SK-N-SH (cell line): ENCODE data around the gene ERC2. TPM values are rescaled to one million over a fixed set of nuclear protein-coding genes. Genes with fewer than 3 reads are reported as not detected.

Experiments
- CTCF ChIA-PET: fragments of 300-600, 350-600 bp; formaldehyde crosslinking; extraction: SDS; loops from one replicate; lab custom pipeline; 2021; lab: Yijun Ruan, JAX
- POLR2A ChIA-PET: fragments of 350-600 bp; sonication (Branson Sonifier 250); formaldehyde crosslinking; extraction: SDS; loops from one replicate; lab custom pipeline; 2020; ENCODE audit warnings: antibody characterized with exemption, inconsistent platforms; lab: Yijun Ruan, JAX
- DNase-seq: peaks from one replicate; pipeline ENCODE4 v3.0.0; 2012
- H2AFZ ChIP-seq: fragments of 200-600 bp; sonication (generic); 2 replicates; pipeline ENCODE4 v1.8.1; 2016; ENCODE audit warnings: antibody characterized with exemption, mild to moderate bottlenecking, low read depth
- H3F3A ChIP-seq: fragments of 200-600 bp; sonication (generic); replicated peaks from 2 replicates; pipeline ENCODE3; 2016; ENCODE audit warnings: antibody characterized with exemption, mild to moderate bottlenecking; ENCODE audit not compliant: insufficient read depth
- H3K27ac ChIP-seq, 2 experiments: fragments of 200-500 bp in 1 of 2; fragments of 200-600 bp in 1 of 2; sonication (Bioruptor generic) in 1 of 2; sonication (generic), shearing (Covaris generic) in 1 of 2; 2 replicates each; pipeline versions ENCODE4 v1.5.1 to v1.6.1; 2014 to 2016; ENCODE audit warnings: low read depth in 2 of 2, inconsistent platforms in 1 of 2, low read length in 1 of 2, mild to moderate bottlenecking in 1 of 2, mixed read lengths in 1 of 2
- H3K27me3 ChIP-seq: fragments of 200-600 bp; sonication (generic), shearing (Covaris generic); 2 replicates; pipeline ENCODE4 v1.6.1; 2016; ENCODE audit warnings: mixed run types; ENCODE audit not compliant: insufficient read depth
- H3K36me3 ChIP-seq, 2 experiments: fragments of 200-500 bp in 1 of 2; fragments of 200-600 bp in 1 of 2; sonication (Bioruptor generic) in 1 of 2; sonication (generic) in 1 of 2; replicated peaks in 1 of 2; 2 replicates each; pipeline versions ENCODE3 to v1.5.1; 2014 to 2016; ENCODE audit warnings: low read length in 1 of 2, mild to moderate bottlenecking in 1 of 2; ENCODE audit not compliant: insufficient read depth in 2 of 2, control insufficient read depth in 1 of 2
- H3K4me1 ChIP-seq, 2 experiments: fragments of 200-500 bp in 1 of 2; fragments of 200-600 bp in 1 of 2; sonication (Bioruptor generic) in 1 of 2; sonication (generic), shearing (Covaris generic) in 1 of 2; 2 replicates each; pipeline versions ENCODE4 v1.5.1 to v1.6.1; 2014 to 2016; ENCODE audit warnings: low read depth in 1 of 2, low read length in 1 of 2, mixed run types in 1 of 2; ENCODE audit not compliant: insufficient read depth in 2 of 2, control insufficient read depth in 1 of 2
- H3K4me2 ChIP-seq: fragments of 200-600 bp; sonication (generic), shearing (Covaris generic); 2 replicates; pipeline ENCODE4 v1.6.1; 2017; ENCODE audit warnings: mixed run types
- H3K4me3 ChIP-seq, 2 experiments: fragments of 200-500 bp in 1 of 2; fragments of 200-600 bp in 1 of 2; sonication (Bioruptor generic) in 1 of 2; sonication (generic), shearing (Covaris generic) in 1 of 2; 2 replicates each; pipeline versions ENCODE4 v1.5.1 to v1.8.1; 2014 to 2016; ENCODE audit warnings: low read depth in 2 of 2, inconsistent platforms in 1 of 2, low read length in 1 of 2, mild to moderate bottlenecking in 1 of 2, mixed read lengths in 1 of 2, moderate library complexity in 1 of 2
- H3K79me2 ChIP-seq: fragments of 200-600 bp; sonication (generic); 2 replicates; pipeline ENCODE4 v1.8.1; 2017; ENCODE audit warnings: mild to moderate bottlenecking; ENCODE audit not compliant: insufficient read depth
- H3K9ac ChIP-seq: fragments of 200-600 bp; sonication (generic); 2 replicates; pipeline ENCODE4 v1.6.1; 2017; ENCODE audit warnings: mixed run types
- H3K9me2 ChIP-seq: fragments of 200-600 bp; sonication (generic); 2 replicates; pipeline ENCODE4 v1.6.1; 2017; ENCODE audit warnings: mixed run types
- H3K9me3 ChIP-seq: fragments of 200-600 bp; sonication (generic); 2 replicates; pipeline ENCODE4 v1.6.1; 2017; ENCODE audit warnings: mixed run types, mild to moderate bottlenecking, moderate library complexity
- H4K20me1 ChIP-seq: fragments of 200-600 bp; sonication (generic); 2 replicates; pipeline ENCODE4 v1.6.1; 2017; ENCODE audit warnings: mild to moderate bottlenecking, mixed run types; ENCODE audit not compliant: insufficient read depth
- CTCF ChIP-seq: fragments of 200-600 bp; sonication (generic); IDR thresholded peaks from 2 replicates; pipeline ENCODE4 v1.6.1; 2017; ENCODE audit warnings: antibody characterized with exemption, mild to moderate bottlenecking, moderate library complexity
- ELF1 ChIP-seq: IDR thresholded peaks from 2 replicates; pipeline ENCODE4 v1.4.0; 2012
- EZH2phosphoT487 ChIP-seq: fragments of 200-600 bp; sonication (generic); IDR thresholded peaks from 2 replicates; pipeline ENCODE4 v1.6.1; 2017; ENCODE audit warnings: low read depth, mixed run types, mild to moderate bottlenecking, antibody characterized with exemption, moderate library complexity, borderline replicate concordance
- FOXJ3 ChIP-seq: sonication (generic); formaldehyde crosslinking; IDR thresholded peaks from 2 replicates; pipeline ENCODE4 v1.5.1; 2020; ENCODE audit warnings: mild to moderate bottlenecking, missing genetic modification reagents
- GATA2 ChIP-seq: sonication (generic); formaldehyde crosslinking; IDR thresholded peaks from 2 replicates; pipeline ENCODE4 v1.5.0; 2020; ENCODE audit warnings: mild to moderate bottlenecking, missing genetic modification reagents
- MAX ChIP-seq: IDR thresholded peaks from 2 replicates; pipeline ENCODE4 v1.4.0; 2012; ENCODE audit warnings: low read depth
- MEF2A ChIP-seq: IDR thresholded peaks from 2 replicates; pipeline ENCODE4 v1.4.0; 2012; ENCODE audit warnings: low read depth, borderline replicate concordance
- NFIC ChIP-seq: IDR thresholded peaks from 2 replicates; pipeline ENCODE4 v1.4.0; 2012; ENCODE audit warnings: borderline replicate concordance
- NRF1 ChIP-seq: IDR thresholded peaks from 2 replicates; pipeline ENCODE4 v1.6.1; 2012; ENCODE audit warnings: low read depth, mild to moderate bottlenecking, low read length
- RAD21 ChIP-seq: IDR thresholded peaks from 2 replicates; pipeline ENCODE4 v1.6.1; 2012; ENCODE audit warnings: mild to moderate bottlenecking, low read length
- SIN3A ChIP-seq: IDR thresholded peaks from 2 replicates; pipeline ENCODE4 v1.6.1; 2012; ENCODE audit warnings: low read depth, mild to moderate bottlenecking, low read length, moderate library complexity, borderline replicate concordance
- SMC3 ChIP-seq: IDR thresholded peaks from 2 replicates; pipeline ENCODE4 v1.6.1; 2012; ENCODE audit warnings: low read depth, low read length, improper control_type of control experiment
- TAF1 ChIP-seq: IDR thresholded peaks from 2 replicates; pipeline ENCODE4 v1.6.1; 2012; ENCODE audit warnings: low read depth, mild to moderate bottlenecking, low read length, moderate library complexity, borderline replicate concordance
- TEAD4 ChIP-seq: IDR thresholded peaks from 2 replicates; pipeline ENCODE4 v1.4.0; 2012; ENCODE audit warnings: mild to moderate bottlenecking, borderline replicate concordance; ENCODE audit not compliant: insufficient read depth
- YY1 ChIP-seq: IDR thresholded peaks from 2 replicates; pipeline ENCODE4 v1.4.0; 2012; ENCODE audit warnings: low read depth, mild to moderate bottlenecking
- WGBS: methylation state at CpG from one replicate; pipeline ENCODE4 v1.1.6; 2017; ENCODE audit warnings: low lambda C conversion rate; 5-methylcytosine and 5-hydroxymethylcytosine counted together
- polyA plus RNA-seq, 3 experiments: library from polyadenylated mRNA; depleted of rRNA; stranded (reverse); fragments of >200 nt; gene quantifications; 2 replicates each; pipeline ENCODE4 v1.2.3, GENCODE V29; 2012
- TF ChIP-seq, protein P1 (sequence below): IDR thresholded peaks from 2 replicates; pipeline ENCODE4 v1.4.0; 2012; ENCODE audit warnings: low read depth, borderline replicate concordance
- TF ChIP-seq, protein P2 (sequence below): IDR thresholded peaks from 2 replicates; pipeline ENCODE4 v1.4.0; 2012; ENCODE audit warnings: low read depth, borderline replicate concordance

The ERC2 gene
- polyA plus RNA-seq, 1 of the 3 experiments (the other 2 are of a cell fraction), result 1.6 TPM

DNA sequence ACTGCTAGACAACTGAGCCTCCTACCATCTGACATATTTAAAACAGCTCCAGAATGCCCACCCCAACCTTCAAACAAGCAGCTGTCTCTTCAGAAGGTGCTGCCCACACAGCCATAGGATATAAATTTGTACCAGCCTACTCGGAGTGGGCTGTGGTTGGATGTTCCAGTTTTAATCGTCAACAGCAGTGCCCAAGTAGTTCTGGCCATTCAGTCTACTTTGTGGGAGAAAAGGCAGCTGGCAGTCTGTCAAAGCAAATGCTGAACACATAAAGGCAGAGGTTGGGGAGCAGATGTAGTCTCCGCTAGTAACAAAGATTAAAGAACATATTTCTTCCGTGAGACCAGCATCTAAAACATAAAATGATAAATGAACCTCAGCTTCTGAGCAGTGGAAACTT lies 15.9 kb upstream of the ERC2 start:
- Histone ChIP-seq H3K9ac (no peak overlapping the region), H3K4me3 (no peak overlapping the region), H3F3A (no peaks in the 10 kb centered on the region), H3K36me3 (no peaks in the 10 kb centered on the region), H2AFZ (no peak overlapping the region), H3K27ac (no peak overlapping the region), H3K9me3 (no peaks in the 10 kb centered on the region), H3K9me2 (no peaks in the 10 kb centered on the region), H3K4me2 (no peak overlapping the region), H3K27me3 (no peaks in the 10 kb centered on the region; the same call in 1 of the 2 replicates), H3K79me2 (no peaks in the 10 kb centered on the region), H4K20me1 (no peaks in the 10 kb centered on the region), H3K4me1 (no peaks in the 10 kb centered on the region)
- POLR2A ChIA-PET, result no interaction called here
- CTCF ChIA-PET, result interaction anchor here (0.8 to 4.1 kb wide), 3 partner anchors 8 to 15 kb away, joined by 4 to 42 read pairs (median 5); no protein-coding TSS in a partner anchor
- TF ChIP-seq TEAD4, result no peak
- DNase-seq, result no peak
- 43% methylated on average over 4 of the region's 4 CpGs for WGBS

DNA sequence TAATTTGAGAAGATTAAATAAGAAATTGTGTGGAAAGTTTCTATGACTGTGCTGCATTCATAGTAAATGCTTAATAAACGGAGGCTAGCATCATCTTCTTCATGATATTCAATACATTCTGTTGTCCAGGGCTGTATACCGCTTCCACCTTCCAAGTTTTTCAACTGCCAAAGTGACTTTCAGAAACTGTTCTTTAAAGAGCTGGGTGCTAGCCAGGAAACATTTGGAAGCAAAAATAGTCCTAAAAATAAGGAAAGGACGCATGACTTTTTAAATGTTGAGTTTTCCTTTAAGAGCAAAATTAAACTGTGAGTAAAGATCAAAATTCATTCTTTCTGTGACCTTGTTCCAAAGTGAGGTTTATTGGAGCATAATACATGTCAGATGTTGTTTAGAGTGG lies 9.4 kb upstream of the ERC2 start:
- no peaks in the 10 kb centered on the region for H4K20me1 ChIP-seq
- ChIA-PET CTCF (interaction anchor here (2.5 kb wide), 1 partner anchor 9 kb away, joined by 13 read pairs; no protein-coding TSS in a partner anchor), POLR2A (no interaction called here)
- DNase-seq, result no peak
- no peak overlapping the region for H2AFZ ChIP-seq
- H3K4me2 ChIP-seq, result no peak overlapping the region
- H3K9ac ChIP-seq, result no peak overlapping the region
- no peaks in the 10 kb centered on the region for H3F3A ChIP-seq
- H3K27me3 ChIP-seq, result no peaks in the 10 kb centered on the region; the same call in 1 of the 2 replicates
- no peaks in the 10 kb centered on the region for H3K9me3 ChIP-seq
- H3K4me1 ChIP-seq, result no peaks in the 10 kb centered on the region
- H3K4me3 ChIP-seq, result no peak overlapping the region
- no peaks in the 10 kb centered on the region for H3K36me3 ChIP-seq
- H3K27ac ChIP-seq, result no peak overlapping the region
- H3K9me2 ChIP-seq, result no peaks in the 10 kb centered on the region
- no peaks in the 10 kb centered on the region for H3K79me2 ChIP-seq
- WGBS, result 15% methylated on average over 3 of the region's 3 CpGs
- TF ChIP-seq SIN3A (no peak), MAX (no peak), SMC3 (no peak), RAD21 (no peak), TAF1 (no peak), FOXJ3 (CRISPR knock-in tag) (no peak), YY1 (no peak), EZH2phosphoT487 (no peak), MEF2A (no peak), CTCF (no peak), NFIC (no peak), GATA2 (no peak), NRF1 (no peak), ELF1 (no peak)
- TF ChIP-seq, protein P1, sequence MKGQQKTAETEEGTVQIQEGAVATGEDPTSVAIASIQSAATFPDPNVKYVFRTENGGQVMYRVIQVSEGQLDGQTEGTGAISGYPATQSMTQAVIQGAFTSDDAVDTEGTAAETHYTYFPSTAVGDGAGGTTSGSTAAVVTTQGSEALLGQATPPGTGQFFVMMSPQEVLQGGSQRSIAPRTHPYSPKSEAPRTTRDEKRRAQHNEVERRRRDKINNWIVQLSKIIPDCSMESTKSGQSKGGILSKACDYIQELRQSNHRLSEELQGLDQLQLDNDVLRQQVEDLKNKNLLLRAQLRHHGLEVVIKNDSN, result no peak
- TF ChIP-seq, protein P2, sequence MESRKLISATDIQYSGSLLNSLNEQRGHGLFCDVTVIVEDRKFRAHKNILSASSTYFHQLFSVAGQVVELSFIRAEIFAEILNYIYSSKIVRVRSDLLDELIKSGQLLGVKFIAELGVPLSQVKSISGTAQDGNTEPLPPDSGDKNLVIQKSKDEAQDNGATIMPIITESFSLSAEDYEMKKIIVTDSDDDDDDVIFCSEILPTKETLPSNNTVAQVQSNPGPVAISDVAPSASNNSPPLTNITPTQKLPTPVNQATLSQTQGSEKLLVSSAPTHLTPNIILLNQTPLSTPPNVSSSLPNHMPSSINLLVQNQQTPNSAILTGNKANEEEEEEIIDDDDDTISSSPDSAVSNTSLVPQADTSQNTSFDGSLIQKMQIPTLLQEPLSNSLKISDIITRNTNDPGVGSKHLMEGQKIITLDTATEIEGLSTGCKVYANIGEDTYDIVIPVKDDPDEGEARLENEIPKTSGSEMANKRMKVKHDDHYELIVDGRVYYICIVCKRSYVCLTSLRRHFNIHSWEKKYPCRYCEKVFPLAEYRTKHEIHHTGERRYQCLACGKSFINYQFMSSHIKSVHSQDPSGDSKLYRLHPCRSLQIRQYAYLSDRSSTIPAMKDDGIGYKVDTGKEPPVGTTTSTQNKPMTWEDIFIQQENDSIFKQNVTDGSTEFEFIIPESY, result no peak
